H4 (cell line): Measurements from ENCODE around the gene KRT73. TPM values are rescaled to one million over a fixed set of nuclear protein-coding genes. Genes with fewer than 3 reads are reported as not detected.

Experiments
- DNase-seq: peaks from one replicate; pipeline ENCODE4 v3.0.0-alpha.2; 2015; ENCODE audit warnings: low spot score
- total RNA-seq: library from RNA; depleted of rRNA; stranded (reverse); fragments of >200 nt; shearing (Covaris generic); gene quantifications from 2 replicates; pipeline ENCODE4 v1.2.3, GENCODE V29; 2014; rRNA removed

The KRT73 gene
- total RNA-seq, 1 experiment from 2014 or later = not detected

GRCh38 chr12:52568111-52568510, 50.2 kb downstream of the KRT73 start:
- DNase-seq = no peak

- no peak for DNase-seq
Observed at GRCh38 chr12:52566847-52567291, 51.5 kb downstream of the KRT73 start.

GRCh38 chr12:52564582-52564981, 53.8 kb downstream of the KRT73 start:
- no peak for DNase-seq

DNA sequence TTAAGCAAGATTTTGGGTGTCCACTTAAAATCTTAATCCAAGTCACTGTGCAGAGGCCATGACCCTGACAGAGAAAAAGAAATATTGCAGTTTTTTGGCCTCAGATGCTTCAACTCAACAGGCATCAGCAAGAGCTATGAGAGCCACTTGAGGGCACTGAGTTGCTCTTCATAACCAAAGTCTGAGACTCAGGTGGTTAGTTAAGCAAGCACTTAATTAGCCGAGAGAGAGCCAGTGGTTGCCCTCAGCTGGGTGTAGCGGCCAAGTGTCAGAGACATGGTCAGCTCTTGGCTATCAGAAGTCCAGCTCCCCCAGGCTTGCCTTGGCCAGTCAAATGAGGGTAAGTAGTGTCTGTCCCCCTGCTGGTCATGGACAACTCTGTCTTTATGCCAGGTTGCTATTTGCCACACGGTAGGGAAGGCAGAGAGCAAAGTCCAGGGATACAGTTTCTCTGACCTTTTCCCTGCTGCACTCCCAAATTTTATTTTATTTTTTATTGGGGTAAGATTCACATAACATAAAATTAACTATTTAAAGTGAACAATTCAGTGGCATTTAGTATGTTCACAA, 56.4 kb downstream of the KRT73 start:
- no peak for DNase-seq

DNA sequence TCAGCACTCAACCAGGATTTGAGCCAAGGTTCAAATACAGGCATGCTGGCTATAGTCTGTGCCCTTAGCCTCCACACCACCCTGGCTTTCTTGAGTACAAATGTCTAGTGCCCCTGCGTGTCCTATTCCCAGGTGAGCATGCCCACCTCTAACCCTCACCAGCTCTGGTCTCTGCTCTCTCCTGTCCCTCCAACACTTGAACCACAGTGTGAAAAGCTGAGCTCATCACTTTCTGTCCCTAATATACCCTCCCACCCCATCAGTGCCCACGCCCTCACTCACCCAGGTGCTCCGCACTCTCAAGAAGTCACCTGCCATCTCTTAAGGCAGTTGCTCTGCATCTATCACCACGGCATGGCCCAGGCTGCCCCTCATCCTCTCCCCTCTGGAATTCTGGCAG, 58.4 kb downstream of the KRT73 start:
- no peak for DNase-seq

GRCh38 chr12:52558781-52559445, 59.4 kb downstream of the KRT73 start:
- DNase-seq = no peak

Other genes starting within 250 kb of the KRT73 start
- not detected in 2 replicates for gene KRT84, start 232.9 kb downstream of the KRT73 start, total RNA-seq
- not detected in 2 replicates for gene KRT82, start 212.2 kb downstream of the KRT73 start, total RNA-seq
- 0.12 TPM in 1 of 2 replicates, not detected in the other for gene KRT75, start 184.2 kb downstream of the KRT73 start, total RNA-seq
- gene KRT6B, start 166.4 kb downstream of the KRT73 start, total RNA-seq = not detected in 2 replicates
- gene KRT6C, start 144.8 kb downstream of the KRT73 start, total RNA-seq = not detected in 2 replicates
- not detected in 2 replicates for gene KRT6A, start 125.3 kb downstream of the KRT73 start, total RNA-seq
- gene KRT5, start 98.2 kb downstream of the KRT73 start, total RNA-seq = not detected in 2 replicates
- gene KRT71, start 65.4 kb downstream of the KRT73 start, total RNA-seq = not detected in 2 replicates
- gene KRT74, start 44.7 kb downstream of the KRT73 start, total RNA-seq = not detected in 2 replicates
- not detected in 2 replicates for gene KRT72, start 17.1 kb downstream of the KRT73 start, total RNA-seq
- 0.21 and 0.53 TPM in 2 replicates for gene KRT2, start 33.7 kb upstream of the KRT73 start, total RNA-seq
- not detected in 2 replicates for gene KRT1, start 61.8 kb upstream of the KRT73 start, total RNA-seq
- gene KRT77, start 85.0 kb upstream of the KRT73 start, total RNA-seq = not detected in 2 replicates
- not detected in 2 replicates for gene KRT76, start 158.8 kb upstream of the KRT73 start, total RNA-seq
- not detected in 2 replicates for gene KRT3, start 177.6 kb upstream of the KRT73 start, total RNA-seq
- not detected in 2 replicates for gene KRT4, start 195.6 kb upstream of the KRT73 start, total RNA-seq
- gene KRT79, start 215.8 kb upstream of the KRT73 start, total RNA-seq = not detected in 2 replicates
- not detected in 2 replicates for gene KRT78, start 230.4 kb upstream of the KRT73 start, total RNA-seq